GM12878 (cell line): ENCODE measurements around the gene PLPP2. TPM values are rescaled to one million over a fixed set of nuclear protein-coding genes. Genes with fewer than 3 reads are reported as not detected.

Experiments used
- ATAC-seq: fragments of 200-7000 bp; cut with Tn5 transposase; 3 replicates; pipeline ENCODE4 v1.9.1; 2020; ENCODE audit warnings: mild to moderate bottlenecking, moderate library complexity
- BruUV-seq: library from RNA; stranded (reverse); fragments of 400-500 nt; replicated peaks from 2 replicates; lab custom pipeline; 2021; lab: Mats Ljungman, UMichigan
- CTCF ChIA-PET: fragments of 300-600 bp; sonication (Branson Sonifier 250); formaldehyde crosslinking; extraction: SDS; loops from one replicate; lab custom pipeline; 2021; ENCODE audit warnings: inconsistent platforms; lab: Yijun Ruan, JAX
- POLR2A ChIA-PET: fragments of 350-600 bp; formaldehyde crosslinking; extraction: SDS; loops from one replicate; lab custom pipeline; 2021; ENCODE audit warnings: inconsistent platforms; lab: Charles Lee
- RAD21 ChIA-PET: fragments of 300-600 bp; sonication (Branson Sonifier 250); formaldehyde crosslinking; loops from one replicate; lab custom pipeline; 2023; ENCODE audit warnings: antibody characterized with exemption; ENCODE audit not compliant: unreplicated experiment; lab: Charles Lee
- SMC1A ChIA-PET: fragments of 300-600 bp; sonication (Branson Sonifier 250); formaldehyde crosslinking; loops from one replicate; lab custom pipeline; 2023; ENCODE audit not compliant: unreplicated experiment, uncharacterized antibody; lab: Charles Lee
- DNase-seq: peaks from one replicate; pipeline ENCODE4 v3.0.0-alpha.2; 2011; ENCODE audit warnings: low read depth, low spot score
- FAIRE-seq: peaks from 3 replicates; lab custom pipeline; 2011; peaks lifted over from hg19 to GRCh38; lab: Jason Lieb, UNC
- H2AFZ ChIP-seq: 2 replicates; pipeline ENCODE4 v1.6.0; 2011; ENCODE audit warnings: low read depth, low read length, control low read depth; ENCODE audit not compliant: control insufficient read depth
- H3K27ac ChIP-seq: 2 replicates; pipeline ENCODE4 v1.5.1; 2011; ENCODE audit warnings: control low read depth; ENCODE audit not compliant: control insufficient read depth, insufficient read depth
- H3K27me3 ChIP-seq, 2 experiments: replicated peaks in 1 of 2; 2 replicates each; pipeline versions ENCODE4 v1.6.0 to v1.6.1; 2011; ENCODE audit warnings: low read length in 1 of 2; ENCODE audit not compliant: control insufficient read depth in 2 of 2, insufficient read depth in 2 of 2
- H3K36me3 ChIP-seq, 2 experiments: 2 replicates each; pipeline ENCODE4 v1.5.1; 2011; ENCODE audit warnings: low read length in 1 of 2; ENCODE audit not compliant: control insufficient read depth in 2 of 2, insufficient read depth in 2 of 2
- H3K4me1 ChIP-seq: 2 replicates; pipeline ENCODE4 v1.6.1; 2011; ENCODE audit warnings: mild to moderate bottlenecking, low read length, moderate library complexity, mixed read lengths; ENCODE audit not compliant: control insufficient read depth, insufficient read depth
- H3K4me2 ChIP-seq: 2 replicates; pipeline ENCODE4 v1.6.0; 2011; ENCODE audit warnings: control low read depth; ENCODE audit not compliant: control insufficient read depth, insufficient read depth
- H3K4me3 ChIP-seq: fragments of 200-600 bp; sonication (generic); 2 replicates; pipeline ENCODE4 v1.5.1; 2016
- H3K79me2 ChIP-seq: 2 replicates; pipeline ENCODE4 v1.6.0; 2011; ENCODE audit warnings: low read length; ENCODE audit not compliant: control insufficient read depth, insufficient read depth
- H3K9ac ChIP-seq: 2 replicates; pipeline ENCODE4 v1.8.0; 2011; ENCODE audit warnings: low read length, control low read depth, mixed read lengths; ENCODE audit not compliant: control insufficient read depth, insufficient read depth
- H3K9me3 ChIP-seq: replicated peaks from 3 replicates; pipeline ENCODE4 v1.5.1; 2011; ENCODE audit warnings: mild to moderate bottlenecking, low read length; ENCODE audit not compliant: control insufficient read depth, insufficient read depth
- H4K20me1 ChIP-seq: 2 replicates; pipeline ENCODE4 v1.6.0; 2011; ENCODE audit not compliant: control insufficient read depth, insufficient read depth
- CBX3 ChIP-seq: fragments of 200-600 bp; sonication (generic); IDR thresholded peaks from 2 replicates; pipeline ENCODE4 v1.6.1; 2016; ENCODE audit warnings: low read depth, borderline replicate concordance
- CHD4 ChIP-seq: fragments of 200-600 bp; sonication (generic); IDR thresholded peaks from 2 replicates; pipeline ENCODE4 v1.6.1; 2016; ENCODE audit warnings: mild to moderate bottlenecking
- IKZF1 ChIP-seq: fragments of 450-650 bp; conservative IDR thresholded peaks from 2 replicates; pipeline ENCODE4 v1.6.1; 2017; ENCODE audit warnings: antibody characterized with exemption, mild to moderate bottlenecking
- KAT2A ChIP-seq: conservative IDR thresholded peaks from 2 replicates; pipeline ENCODE4 v1.6.1; 2011; ENCODE audit warnings: low read depth, low read length; ENCODE audit not compliant: control insufficient read depth
- RAD51 ChIP-seq: fragments of 450-650 bp; IDR thresholded peaks from 2 replicates; pipeline ENCODE4 v1.6.1; 2016; ENCODE audit warnings: moderate library complexity, mild to moderate bottlenecking, inconsistent platforms
- SMC3 ChIP-seq: IDR thresholded peaks from 2 replicates; pipeline ENCODE4 v1.6.1; 2011; ENCODE audit warnings: low read length, improper control_type of control experiment, borderline replicate concordance
- ZBED1 ChIP-seq: IDR thresholded peaks from 2 replicates; pipeline ENCODE4 v1.6.1; 2016; ENCODE audit warnings: borderline replicate concordance
- ZBTB11 ChIP-seq: fragments of 450-650 bp; formaldehyde crosslinking; IDR thresholded peaks from 2 replicates; pipeline ENCODE4 v1.5.0; 2022; ENCODE audit warnings: mild to moderate bottlenecking, missing genetic modification characterization
- ZNF207 ChIP-seq: fragments of 450-650 bp; IDR thresholded peaks from 2 replicates; pipeline ENCODE4 v1.6.1; 2014; ENCODE audit warnings: antibody characterized with exemption, mild to moderate bottlenecking, borderline replicate concordance
- ZNF274 ChIP-seq: IDR thresholded peaks from one replicate; pipeline ENCODE4 v1.8.0; 2011; ENCODE audit not compliant: insufficient read length, insufficient read depth
- WGBS: methylation state at CpG from one replicate; pipeline ENCODE4 v1.1.6; 2016; ENCODE audit warnings: low lambda C conversion rate; ENCODE audit not compliant: insufficient replicate concordance, insufficient coverage; ENCODE audit errors: missing lambda C conversion rate; 5-methylcytosine and 5-hydroxymethylcytosine counted together
- in situ Hi-C: fragments of 300-500 bp; cut with MboI; formaldehyde crosslinking; loops from 9 replicates; pipeline ENCODE4 v1.14.3; 2018; ENCODE audit warnings: mixed read lengths
- intact Hi-C: fragments of 100-400 bp; cut with micrococcal nuclease; formaldehyde crosslinking; loops from one replicate; pipeline ENCODE4 v1.14.2; 2022; ENCODE audit not compliant: unreplicated experiment
- polyA plus RNA-seq, 11 experiments: library from polyadenylated mRNA; depleted of rRNA in 4 of 11; unstranded in 6 of 11; stranded (reverse) in 5 of 11; fragments of >200 nt; fragmentation: Nextera tagmentation in 4 of 11; fragmentation: Illumina TruSeq in 1 of 11; extraction: Ambion mirVana in 4 of 11; extraction: Trizol in 1 of 11; gene quantifications; 1 replicate in 1 of 11; 2 replicates in 10 of 11; pipeline versions ENCODE4 v1.2.1 to v1.2.3, GENCODE V29; 2011 to 2016; ENCODE audit warnings: inconsistent platforms in 2 of 11, missing spikeins in 2 of 11, low read depth in 1 of 11
- total RNA-seq, 4 experiments: library from RNA; depleted of rRNA in 3 of 4; stranded (reverse); fragments of >200 nt in 3 of 4; fragmentation: Illumina TruSeq in 1 of 4; extraction: Trizol in 1 of 4; gene quantifications; 2 replicates each; pipeline versions ENCODE4 v1.2.1 to v1.2.3, GENCODE V29; 2013 to 2021
- TF ChIP-seq, protein P1 (sequence below): IDR thresholded peaks from 2 replicates; pipeline ENCODE4 v1.6.1; 2011; ENCODE audit warnings: low read depth, mild to moderate bottlenecking, low read length, moderate library complexity, borderline replicate concordance; ENCODE audit errors: extremely low read depth
- TF ChIP-seq, protein P2 (sequence below): fragments of 450-650 bp; IDR thresholded peaks from 2 replicates; pipeline ENCODE4 v1.6.1; 2016; ENCODE audit warnings: mild to moderate bottlenecking, moderate library complexity, borderline replicate concordance
- TF ChIP-seq, protein P3 (sequence below): fragments of 450-650 bp; IDR thresholded peaks from 2 replicates; pipeline ENCODE4 v1.6.1; 2016; ENCODE audit warnings: mild to moderate bottlenecking

Gene PLPP2
- total and polyA plus RNA-seq, 10 of the 15 experiments (the other 5 are each of a cell fraction or from before 2014, with no cell fraction given): 0.04 to 0.62 (median 0.14) TPM; not detected in 7

DNA sequence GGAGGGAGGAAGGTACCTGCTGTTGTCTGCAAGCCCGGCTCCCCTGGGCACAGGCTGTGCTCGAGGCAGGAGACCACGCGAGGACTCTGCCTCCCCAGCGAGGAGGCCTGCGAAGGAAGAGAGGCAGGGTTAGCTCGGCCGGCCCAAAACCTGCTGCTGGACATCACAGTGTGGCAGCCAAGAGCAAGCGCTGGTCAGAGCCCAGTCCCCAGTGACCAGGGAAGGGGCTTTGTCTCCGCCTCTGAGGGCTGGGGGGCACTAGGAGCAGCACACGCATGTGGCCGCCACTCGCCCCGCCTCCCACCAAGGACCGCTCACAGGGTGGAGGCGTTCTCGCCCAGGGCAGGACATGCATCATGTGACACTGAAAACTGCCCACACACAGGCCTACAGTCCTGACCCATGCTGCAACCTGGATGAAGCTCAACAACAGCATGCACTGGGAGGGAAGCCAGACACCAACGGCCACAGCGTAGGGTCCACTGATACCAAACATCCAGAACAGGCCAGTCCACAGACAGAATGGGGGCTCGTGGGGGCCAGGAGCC lies 44.9 kb upstream of the PLPP2 start (continued):
- no peak for TF ChIP-seq ZBTB11
- no peak for TF ChIP-seq CBX3
- TF ChIP-seq, all 136 proteins: peak for 0

- ChIA-PET POLR2A (no interaction called here), CTCF (no interaction called here), RAD21 (no interaction called here), SMC1A (no interaction called here)
- BruUV-seq: no TSS peak
- no peak overlapping the region for H3K4me2 ChIP-seq
- no peak for DNase-seq
- H3K4me1 ChIP-seq: no peaks in the 10 kb centered on the region
- no peak overlapping the region for H3K4me3 ChIP-seq
- no peaks in the 10 kb centered on the region for H4K20me1 ChIP-seq
- no peak for FAIRE-seq
- no peak overlapping the region for H2AFZ ChIP-seq
- H3K27ac ChIP-seq: no peak overlapping the region
- H3K79me2 ChIP-seq: peaks cover 10% of the 10 kb centered on the region
- H3K36me3 ChIP-seq: peaks cover 10 to 13% of the 10 kb centered on the region in 2 experiments
- no peak overlapping the region for H3K9ac ChIP-seq
- no peaks in the 10 kb centered on the region for H3K27me3 ChIP-seq
- intact Hi-C loops: no loop called here
- no peaks in the 10 kb centered on the region; the same call in 2 of the 3 replicates for H3K9me3 ChIP-seq
- ATAC-seq: no peak
- 75% methylated on average over 20 of the region's 21 CpGs for WGBS
- in situ Hi-C loops: no loop called here
- TF ChIP-seq ZNF207 (no peak), RAD51 (no peak), ZBED1 (no peak), IKZF1 (no peak), SMC3 (no peak), CHD4 (no peak), KAT2A (no peak), ZNF274 (no peak)
- TF ChIP-seq, protein P1, sequence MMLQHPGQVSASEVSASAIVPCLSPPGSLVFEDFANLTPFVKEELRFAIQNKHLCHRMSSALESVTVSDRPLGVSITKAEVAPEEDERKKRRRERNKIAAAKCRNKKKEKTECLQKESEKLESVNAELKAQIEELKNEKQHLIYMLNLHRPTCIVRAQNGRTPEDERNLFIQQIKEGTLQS: no peak
- TF ChIP-seq, protein P2, sequence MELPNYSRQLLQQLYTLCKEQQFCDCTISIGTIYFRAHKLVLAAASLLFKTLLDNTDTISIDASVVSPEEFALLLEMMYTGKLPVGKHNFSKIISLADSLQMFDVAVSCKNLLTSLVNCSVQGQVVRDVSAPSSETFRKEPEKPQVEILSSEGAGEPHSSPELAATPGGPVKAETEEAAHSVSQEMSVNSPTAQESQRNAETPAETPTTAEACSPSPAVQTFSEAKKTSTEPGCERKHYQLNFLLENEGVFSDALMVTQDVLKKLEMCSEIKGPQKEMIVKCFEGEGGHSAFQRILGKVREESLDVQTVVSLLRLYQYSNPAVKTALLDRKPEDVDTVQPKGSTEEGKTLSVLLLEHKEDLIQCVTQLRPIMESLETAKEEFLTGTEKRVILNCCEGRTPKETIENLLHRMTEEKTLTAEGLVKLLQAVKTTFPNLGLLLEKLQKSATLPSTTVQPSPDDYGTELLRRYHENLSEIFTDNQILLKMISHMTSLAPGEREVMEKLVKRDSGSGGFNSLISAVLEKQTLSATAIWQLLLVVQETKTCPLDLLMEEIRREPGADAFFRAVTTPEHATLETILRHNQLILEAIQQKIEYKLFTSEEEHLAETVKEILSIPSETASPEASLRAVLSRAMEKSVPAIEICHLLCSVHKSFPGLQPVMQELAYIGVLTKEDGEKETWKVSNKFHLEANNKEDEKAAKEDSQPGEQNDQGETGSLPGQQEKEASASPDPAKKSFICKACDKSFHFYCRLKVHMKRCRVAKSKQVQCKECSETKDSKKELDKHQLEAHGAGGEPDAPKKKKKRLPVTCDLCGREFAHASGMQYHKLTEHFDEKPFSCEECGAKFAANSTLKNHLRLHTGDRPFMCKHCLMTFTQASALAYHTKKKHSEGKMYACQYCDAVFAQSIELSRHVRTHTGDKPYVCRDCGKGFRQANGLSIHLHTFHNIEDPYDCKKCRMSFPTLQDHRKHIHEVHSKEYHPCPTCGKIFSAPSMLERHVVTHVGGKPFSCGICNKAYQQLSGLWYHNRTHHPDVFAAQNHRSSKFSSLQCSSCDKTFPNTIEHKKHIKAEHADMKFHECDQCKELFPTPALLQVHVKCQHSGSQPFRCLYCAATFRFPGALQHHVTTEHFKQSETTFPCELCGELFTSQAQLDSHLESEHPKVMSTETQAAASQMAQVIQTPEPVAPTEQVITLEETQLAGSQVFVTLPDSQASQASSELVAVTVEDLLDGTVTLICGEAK: no peak
- TF ChIP-seq, protein P3, sequence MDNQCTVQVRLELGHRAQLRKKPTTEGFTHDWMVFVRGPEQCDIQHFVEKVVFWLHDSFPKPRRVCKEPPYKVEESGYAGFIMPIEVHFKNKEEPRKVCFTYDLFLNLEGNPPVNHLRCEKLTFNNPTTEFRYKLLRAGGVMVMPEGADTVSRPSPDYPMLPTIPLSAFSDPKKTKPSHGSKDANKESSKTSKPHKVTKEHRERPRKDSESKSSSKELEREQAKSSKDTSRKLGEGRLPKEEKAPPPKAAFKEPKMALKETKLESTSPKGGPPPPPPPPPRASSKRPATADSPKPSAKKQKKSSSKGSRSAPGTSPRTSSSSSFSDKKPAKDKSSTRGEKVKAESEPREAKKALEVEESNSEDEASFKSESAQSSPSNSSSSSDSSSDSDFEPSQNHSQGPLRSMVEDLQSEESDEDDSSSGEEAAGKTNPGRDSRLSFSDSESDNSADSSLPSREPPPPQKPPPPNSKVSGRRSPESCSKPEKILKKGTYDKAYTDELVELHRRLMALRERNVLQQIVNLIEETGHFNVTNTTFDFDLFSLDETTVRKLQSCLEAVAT: no peak
These were observed 44.4 kb upstream of the PLPP2 start for GRCh38 chr19:335486-336066.
